CD14-positive monocyte (primary cell): Measurements from ENCODE around the gene NOS2. TPM values are rescaled to one million over a fixed set of nuclear protein-coding genes. Genes with fewer than 3 reads are reported as not detected.

Source experiments
- DNase-seq, 3 donors: peaks; one replicate each; pipeline ENCODE4 v3.0.0-alpha.2; 2011 to 2022
- H2AFZ ChIP-seq: 2 replicates; pipeline ENCODE4 v1.6.0; 2012; ENCODE audit warnings: mild to moderate bottlenecking, low read depth, low read length, inconsistent platforms; ENCODE audit not compliant: insufficient read depth, poor library complexity, severe bottlenecking
- H3K27ac ChIP-seq, 2 donors: 1 replicate in 1 of 2; 2 replicates in 1 of 2; pipeline ENCODE4 v1.5.1; 2012 to 2013; ENCODE audit warnings: low read length in 2 of 2, control low read depth in 1 of 2, inconsistent platforms in 1 of 2, low read depth in 1 of 2, mild to moderate bottlenecking in 1 of 2
- H3K27me3 ChIP-seq, 2 donors: one replicate each; pipeline versions ENCODE4 v1.6.0 to v1.6.1; 2011 to 2013; ENCODE audit warnings: low read length in 2 of 2; ENCODE audit not compliant: control insufficient read depth in 2 of 2, insufficient read depth in 2 of 2
- H3K36me3 ChIP-seq, 2 donors: replicated peaks in 1 of 2; 1 replicate in 1 of 2; 2 replicates in 1 of 2; pipeline versions ENCODE4 v1.5.1 to v1.6.1; 2012 to 2013; ENCODE audit warnings: low read length in 2 of 2, control low read depth in 1 of 2, inconsistent platforms in 1 of 2, mild to moderate bottlenecking in 1 of 2; ENCODE audit not compliant: insufficient read depth in 2 of 2, control insufficient read depth in 1 of 2
- H3K4me1 ChIP-seq, 2 donors: 1 replicate in 1 of 2; 2 replicates in 1 of 2; pipeline versions ENCODE4 v1.5.1 to v1.6.1; 2012 to 2013; ENCODE audit warnings: low read length in 2 of 2, control low read depth in 1 of 2, inconsistent platforms in 1 of 2, mild to moderate bottlenecking in 1 of 2, moderate library complexity in 1 of 2; ENCODE audit not compliant: insufficient read depth in 2 of 2, control insufficient read depth in 1 of 2
- H3K4me2 ChIP-seq: replicated peaks from 2 replicates; pipeline ENCODE3; 2012; ENCODE audit warnings: low read length, moderate library complexity, mild to moderate bottlenecking; ENCODE audit not compliant: poor library complexity, severe bottlenecking; ENCODE audit errors: extremely low read depth
- H3K4me3 ChIP-seq, 3 experiments: fragments of 200-600 bp in 1 of 3; sonication (generic) in 1 of 3; replicated peaks in 1 of 3; 1 replicate in 2 of 3; 2 replicates in 1 of 3; pipeline ENCODE4 v1.5.1; 2011 to 2013; ENCODE audit warnings: low read length in 3 of 3, mild to moderate bottlenecking in 3 of 3, control low read depth in 2 of 3, low read depth in 2 of 3, inconsistent platforms in 1 of 3, moderate library complexity in 1 of 3
- H3K79me2 ChIP-seq: 2 replicates; pipeline ENCODE4 v1.6.0; 2012; ENCODE audit warnings: mild to moderate bottlenecking, control low read depth, inconsistent platforms, low read length, moderate library complexity; ENCODE audit not compliant: insufficient read depth
- H3K9ac ChIP-seq: 2 replicates; pipeline ENCODE4 v1.6.0; 2017; ENCODE audit warnings: low read length, mild to moderate bottlenecking; ENCODE audit not compliant: insufficient read depth, poor library complexity, severe bottlenecking
- H3K9me3 ChIP-seq, 2 donors: replicated peaks in 1 of 2; 1 replicate in 1 of 2; 2 replicates in 1 of 2; pipeline versions ENCODE4 v1.5.1 to v1.6.1; 2012 to 2013; ENCODE audit warnings: low read length in 2 of 2, control low read depth in 1 of 2; ENCODE audit not compliant: control insufficient read depth in 1 of 2, insufficient read depth in 1 of 2
- H4K20me1 ChIP-seq: 2 replicates; pipeline ENCODE4 v1.6.0; 2012; ENCODE audit warnings: mild to moderate bottlenecking, low read length, control low read depth, moderate library complexity; ENCODE audit not compliant: insufficient read depth
- H3K27ac Mint-ChIP-seq, 7 donors: one replicate each; pipeline ENCODE4 v1.8.0; 2020; ENCODE audit warnings: mild to moderate bottlenecking in 7 of 7, mixed read lengths in 7 of 7, moderate library complexity in 6 of 7, inconsistent platforms in 2 of 7
- H3K27me3 Mint-ChIP-seq, 3 donors: one replicate each; pipeline ENCODE4 v1.8.0; 2021 to 2022; ENCODE audit warnings: low read depth in 3 of 3, mild to moderate bottlenecking in 3 of 3, mixed read lengths in 3 of 3, moderate library complexity in 3 of 3, inconsistent platforms in 1 of 3
- H3K36me3 Mint-ChIP-seq, 2 donors: one replicate each; pipeline ENCODE4 v1.8.0; 2020; ENCODE audit warnings: mixed read lengths in 2 of 2, inconsistent platforms in 1 of 2, mild to moderate bottlenecking in 1 of 2
- H3K4me1 Mint-ChIP-seq: one replicate; pipeline ENCODE4 v1.8.0; 2020; ENCODE audit warnings: mild to moderate bottlenecking, mixed read lengths
- H3K4me3 Mint-ChIP-seq, 2 donors: one replicate each; pipeline ENCODE4 v1.8.0; 2020; ENCODE audit warnings: mild to moderate bottlenecking in 2 of 2, mixed read lengths in 2 of 2, moderate library complexity in 1 of 2
- H3K9me3 Mint-ChIP-seq, 7 donors: one replicate each; pipeline ENCODE4 v1.8.0; 2020 to 2022; ENCODE audit warnings: mixed read lengths in 7 of 7, mild to moderate bottlenecking in 6 of 7, moderate library complexity in 6 of 7, inconsistent platforms in 2 of 7
- CTCF ChIP-seq: fragments of 200-600 bp; IDR thresholded peaks from one replicate; pipeline ENCODE4 v1.8.0; 2022; ENCODE audit warnings: antibody characterized with exemption, mild to moderate bottlenecking
- WGBS: methylation state at CpG from one replicate; pipeline ENCODE4 v1.1.5; 2013; ENCODE audit warnings: missing lambda C conversion rate; ENCODE audit not compliant: insufficient coverage; 5-methylcytosine and 5-hydroxymethylcytosine counted together
- intact Hi-C, 2 donors: fragments of 100-400 bp; cut with micrococcal nuclease; formaldehyde crosslinking; loops; one replicate each; pipeline versions ENCODE4 v1.15.0 to v1.15.1; 2023
- polyA plus RNA-seq, 3 donors: library from polyadenylated mRNA; depleted of rRNA in 1 of 3; unstranded in 2 of 3; stranded (reverse) in 1 of 3; fragments of 300-500 nt in 2 of 3; fragments of >200 nt in 1 of 3; fragmentation: Illumina TruSeq in 2 of 3; gene quantifications; 1 replicate in 2 of 3; 2 replicates in 1 of 3; pipeline ENCODE4 v1.2.3, GENCODE V29; 2012 to 2021

NOS2 gene
- polyA plus RNA-seq, 3 donors, result not detected

GRCh38 chr17:27776882-27777624 lies 23.3 kb downstream of the NOS2 start:
- Histone ChIP-seq H3K79me2 (no peaks in the 10 kb centered on the region), H3K4me2 (no peak overlapping the region), H3K9ac (no peak overlapping the region), H3K27me3 (no peaks in the 10 kb centered on the region), H3K4me3 (no peak overlapping the region), H3K36me3 (no peaks in the 10 kb centered on the region), H3K27ac (no peak overlapping the region), H4K20me1 (no peaks in the 10 kb centered on the region), H3K4me1 (no peaks in the 10 kb centered on the region), H3K9me3 (no peaks in the 10 kb centered on the region), H2AFZ (no peak overlapping the region)
- Mint-ChIP-seq H3K9me3 (no peaks in the 10 kb centered on the region), H3K4me1 (no peaks in the 10 kb centered on the region), H3K36me3 (no peaks in the 10 kb centered on the region), H3K4me3 (no peak overlapping the region), H3K27ac (no peak overlapping the region), H3K27me3 (peaks cover 0 to 4% (median 4%) of the 10 kb centered on the region in 3 donors)
- intact Hi-C loops, result no loop called here
- no peak for DNase-seq
- no peak for TF ChIP-seq CTCF
- WGBS, result 66% methylated on average over 7 of the region's 11 CpGs

- no peaks in the 10 kb centered on the region for H3K9me3 Mint-ChIP-seq
- H3K79me2 ChIP-seq, result no peaks in the 10 kb centered on the region
- peaks cover 0 to 4% (median 2%) of the 10 kb centered on the region in 3 donors for H3K27me3 Mint-ChIP-seq
- H3K4me2 ChIP-seq, result no peak overlapping the region
- no peak overlapping the region for H3K4me3 ChIP-seq
- H3K9me3 ChIP-seq, result no peaks in the 10 kb centered on the region
- no peak overlapping the region for H3K4me3 Mint-ChIP-seq
- H2AFZ ChIP-seq, result no peak overlapping the region
- TF ChIP-seq CTCF, result no peak
- intact Hi-C loops, result no loop called here
- H3K9ac ChIP-seq, result no peak overlapping the region
- no peak overlapping the region for H3K27ac ChIP-seq
- no peaks in the 10 kb centered on the region for H3K27me3 ChIP-seq
- 94% methylated on average over 2 of the region's 9 CpGs for WGBS
- no peak overlapping the region for H3K27ac Mint-ChIP-seq
- no peaks in the 10 kb centered on the region for H3K4me1 ChIP-seq
- H3K36me3 ChIP-seq, result no peaks in the 10 kb centered on the region
- no peak for DNase-seq
- H3K4me1 Mint-ChIP-seq, result no peaks in the 10 kb centered on the region
- no peaks in the 10 kb centered on the region for H3K36me3 Mint-ChIP-seq
- no peaks in the 10 kb centered on the region for H4K20me1 ChIP-seq
These were observed 28.7 kb downstream of the NOS2 start for GRCh38 chr17:27771586-27771985.
